Measurements from ENCODE around the gene VILL. TPM values are rescaled to one million over a fixed set of nuclear protein-coding genes. Genes with fewer than 3 reads are reported as not detected.

Gene VILL
- total and polyA plus RNA-seq, 2 of the 8 experiments (the other 6 are each of a cell fraction or from before 2014, with no cell fraction given) = 4.1 to 4.2 TPM

- no peak overlapping the region for H3K56ac ChIP-seq (replicated peaks; ENCODE audit: insufficient read length, low read depth, low read length)
- H3K14ac ChIP-seq (ENCODE audit: insufficient read length) = no peak overlapping the region
- H3K27ac ChIP-seq (ENCODE audit: low read depth, low read length) = no peak overlapping the region
- no peaks in the 10 kb centered on the region for H3K79me2 ChIP-seq (ENCODE audit: control insufficient read depth in 1 of 2, insufficient read depth in 2 of 2, low read length in 2 of 2)
- H3K9me3 ChIP-seq (ENCODE audit: insufficient read depth in 2 of 2, low read depth in 1 of 2, low read length in 1 of 2) = no peaks in the 10 kb centered on the region
- H2BK120ac ChIP-seq (replicated peaks; ENCODE audit: low read depth, low read length) = no peak overlapping the region
- no peak overlapping the region for H3K23ac ChIP-seq (ENCODE audit: insufficient read length)
- H3K9ac ChIP-seq (replicated peaks in 1 of 4; ENCODE audit: extremely low read depth in 1 of 4, low read depth in 3 of 4, low read length in 3 of 4) = no peak overlapping the region
- H3K4ac ChIP-seq (replicated peaks; ENCODE audit: insufficient read length, low read depth, low read length) = no peak overlapping the region
- no peak overlapping the region for H2BK15ac ChIP-seq (ENCODE audit: low read length)
- 50% methylated on average over 7 of the region's 7 CpGs; no CpG with 5 or more reads in 1 of the 2 experiments for WGBS, 2 experiments (ENCODE audit: extremely low coverage in 1 of 2, insufficient coverage in 1 of 2, insufficient read length in 1 of 2, insufficient replicate concordance in 2 of 2, low coverage in 1 of 2, low lambda C conversion rate in 2 of 2, missing lambda C conversion rate in 1 of 2)
- no peak overlapping the region for H4K91ac ChIP-seq (replicated peaks; ENCODE audit: insufficient read length, low read length)
- no peak overlapping the region for H3K18ac ChIP-seq (ENCODE audit: extremely low read depth, low read length)
- H4K8ac ChIP-seq (ENCODE audit: extremely low read depth, insufficient read depth, low read length) = no peak overlapping the region
- no peak overlapping the region for H2AFZ ChIP-seq (ENCODE audit: low read length)
- no peak overlapping the region for H2BK5ac ChIP-seq (ENCODE audit: low read depth, low read length)
- peak overlapping the region; percentile 46; the same call in 1 of the 2 replicates for H2BK12ac ChIP-seq (ENCODE audit: low read depth, low read length)
- no peaks in the 10 kb centered on the region; the same call in 1 of the 2 replicates for H3K79me1 ChIP-seq (ENCODE audit: low read depth, low read length)
- ChIA-PET POLR2A (ENCODE audit: partially characterized antibody) (interaction anchor here (0.6 to 1.0 kb wide), 4 partner anchors 11 to 1400 kb away, joined by 3 to 4 read pairs (median 3); no protein-coding TSS in a partner anchor), CTCF (ENCODE audit: partially characterized antibody) (interaction anchor here (0.6 to 2.1 kb wide), 34 partner anchors 8 to 1369 kb away, joined by 3 to 34 read pairs (median 4); no protein-coding TSS in a partner anchor)
- no peaks in the 10 kb centered on the region for H4K20me1 ChIP-seq (replicated peaks in 1 of 2; ENCODE audit: control insufficient read depth in 1 of 2, insufficient read depth in 2 of 2, low read length in 2 of 2)
- H3K36me3 ChIP-seq (ENCODE audit: control insufficient read depth in 2 of 4, insufficient read depth in 4 of 4, low read length in 3 of 4) = no peaks in the 10 kb centered on the region
- no peak overlapping the region for H2BK20ac ChIP-seq (ENCODE audit: low read length)
- FAIRE-seq (peak; percentile 89), DNase-seq (ENCODE audit: low read depth in 1 of 2, low spot score in 2 of 2) (peak; percentile 50 to 95)
- no peak overlapping the region; the same call in 1 of the 2 replicates for H2AK5ac ChIP-seq (ENCODE audit: low read depth, low read length)
- H3K4me1 ChIP-seq (replicated peaks in 1 of 4; ENCODE audit: control insufficient read depth in 3 of 4, insufficient read depth in 4 of 4, low read length in 3 of 4) = peaks cover 0 to 15% (median 8%) of the 10 kb centered on the region in 4 experiments; a peak in 6 of 7 replicates
- H3K23me2 ChIP-seq (ENCODE audit: low read depth, low read length) = peaks cover 11% of the 10 kb centered on the region
- H4K5ac ChIP-seq (ENCODE audit: insufficient read length, low read depth, low read length) = no peak overlapping the region
- H3K4me3 ChIP-seq (ENCODE audit: extremely low read depth in 1 of 4, insufficient read depth in 2 of 4, low read depth in 3 of 4, low read length in 4 of 4) = no peak overlapping the region
- H3K4me2 ChIP-seq (ENCODE audit: insufficient read depth in 1 of 2, low read depth in 2 of 2, low read length in 2 of 2) = no peak overlapping the region
- H3K27me3 ChIP-seq (replicated peaks in 1 of 4; ENCODE audit: control insufficient read depth in 3 of 4, extremely low read depth in 1 of 4, insufficient read depth in 3 of 4, low read length in 3 of 4) = peaks cover 0 to 16% (median 7%) of the 10 kb centered on the region in 4 experiments; a peak in 4 of 7 replicates
- TF ChIP-seq KDM5A (IDR thresholded peaks at IDR 0.05; ENCODE audit: low read length) (no peak), E2F6 (IDR thresholded peaks at IDR 0.05) (peak; percentile 42; the same call in 1 of the 2 replicates), TBP (IDR thresholded peaks at IDR 0.05; ENCODE audit: low read depth, low read length) (no peak), TEAD4 (IDR thresholded peaks at IDR 0.05; ENCODE audit: low read depth, low read length) (peak; percentile 82), RAD21 (IDR thresholded peaks at IDR 0.05 in 1 of 2, conservative IDR thresholded peaks at IDR 0.05 in 1 of 2; ENCODE audit: low read depth in 2 of 2, low read length in 2 of 2) (peak; percentile 43 to 55), SIRT6 (IDR thresholded peaks at IDR 0.05; ENCODE audit: low read length) (no peak), BRCA1 (IDR thresholded peaks at IDR 0.05; ENCODE audit: low read depth, low read length) (no peak), CREB1 (IDR thresholded peaks at IDR 0.05) (peak; percentile 58; the same call in 1 of the 2 replicates), KDM1A (IDR thresholded peaks at IDR 0.05; ENCODE audit: borderline replicate concordance, low read length) (peak; percentile 98), USF2 (IDR thresholded peaks at IDR 0.05; ENCODE audit: low read length) (peak; percentile 94), ATF3 (IDR thresholded peaks at IDR 0.05; ENCODE audit: insufficient read depth, low read depth, low read length) (peak; percentile 92)
Measured at GRCh38 chr3:37996785-37997301, 6.3 kb downstream of the VILL start.
